Calu3 (cell line): ENCODE results near the gene TEX101. TPM values are rescaled to one million over a fixed set of nuclear protein-coding genes. Genes with fewer than 3 reads are reported as not detected.

Experiments used
- BruUV-seq: library from RNA; stranded (reverse); fragments of 400-500 nt; replicated peaks from 2 replicates; lab custom pipeline; 2021; lab: Mats Ljungman, UMichigan
- CTCF ChIA-PET: fragments of 300-600 bp; sonication (Branson Sonifier 250); formaldehyde crosslinking; loops from one replicate; lab custom pipeline; 2022; ENCODE audit warnings: antibody characterized with exemption; lab: Charles Lee
- DNase-seq: peaks from one replicate; pipeline ENCODE4 v3.0.0; 2022
- H3K27ac Mint-ChIP-seq: one replicate; pipeline ENCODE4 v1.8.0; 2022; ENCODE audit warnings: mixed read lengths; ENCODE audit not compliant: unreplicated experiment
- H3K27me3 Mint-ChIP-seq: one replicate; pipeline ENCODE4 v1.8.0; 2022; ENCODE audit warnings: mixed read lengths; ENCODE audit not compliant: unreplicated experiment
- H3K36me3 Mint-ChIP-seq: one replicate; pipeline ENCODE4 v1.8.0; 2022; ENCODE audit warnings: mild to moderate bottlenecking, moderate library complexity, mixed read lengths; ENCODE audit not compliant: insufficient read depth, unreplicated experiment
- H3K4me1 Mint-ChIP-seq: one replicate; pipeline ENCODE4 v1.8.0; 2022; ENCODE audit warnings: mild to moderate bottlenecking, low read depth, mixed read lengths; ENCODE audit not compliant: unreplicated experiment
- H3K4me3 Mint-ChIP-seq: one replicate; pipeline ENCODE4 v1.8.0; 2022; ENCODE audit warnings: mild to moderate bottlenecking, low read depth, moderate library complexity, mixed read lengths; ENCODE audit not compliant: unreplicated experiment
- H3K9me3 Mint-ChIP-seq: one replicate; pipeline ENCODE4 v1.8.0; 2022; ENCODE audit warnings: low read depth, mixed read lengths; ENCODE audit not compliant: unreplicated experiment
- CTCF ChIP-seq: fragments of 200-600 bp; IDR thresholded peaks from one replicate; pipeline ENCODE4 v1.8.0; 2022; ENCODE audit warnings: antibody characterized with exemption; ENCODE audit not compliant: unreplicated experiment
- intact Hi-C: fragments of 100-400 bp; cut with micrococcal nuclease; formaldehyde crosslinking; loops from one replicate; pipeline ENCODE4 v1.10.0; 2022; ENCODE audit not compliant: unreplicated experiment
- total RNA-seq: library from RNA; stranded (reverse); gene quantifications from 2 replicates; pipeline ENCODE4 v1.2.3, GENCODE V29; 2022

The TEX101 gene
- total RNA-seq, 1 experiment from 2014 or later = not detected

GRCh38 chr19:43461303-43461702 is 46.6 kb downstream of the TEX101 start:
- H3K27ac Mint-ChIP-seq = no peak overlapping the region
- no peak overlapping the region for H3K4me3 Mint-ChIP-seq
- intact Hi-C loops = no loop called here
- CTCF ChIA-PET = no interaction called here
- BruUV-seq = no TSS peak
- DNase-seq = no peak
- H3K4me1 Mint-ChIP-seq = peaks cover 26% of the 10 kb centered on the region
- peaks cover 26% of the 10 kb centered on the region for H3K36me3 Mint-ChIP-seq
- H3K27me3 Mint-ChIP-seq = no peaks in the 10 kb centered on the region
- no peaks in the 10 kb centered on the region for H3K9me3 Mint-ChIP-seq
- TF ChIP-seq CTCF = no peak

GRCh38 chr19:43462383-43462782 is 47.7 kb downstream of the TEX101 start:
- BruUV-seq = no TSS peak
- Mint-ChIP-seq H3K4me3 (peak overlapping the region; percentile 75), H3K9me3 (no peaks in the 10 kb centered on the region), H3K4me1 (peaks cover 34% of the 10 kb centered on the region), H3K27me3 (no peaks in the 10 kb centered on the region), H3K27ac (no peak overlapping the region), H3K36me3 (peaks cover 28% of the 10 kb centered on the region)
- intact Hi-C loops = no loop called here
- no peak for TF ChIP-seq CTCF
- CTCF ChIA-PET = no interaction called here
- no peak for DNase-seq

- CTCF ChIA-PET = interaction anchor here (0.5 to 2.0 kb wide), 6 partner anchors 16 to 57 kb away, joined by 3 to 11 read pairs (median 6); partner anchors contain the start of gene PHLDB3
- BruUV-seq = no TSS peak
- H3K36me3 Mint-ChIP-seq = peaks cover 33% of the 10 kb centered on the region
- intact Hi-C loops = no loop called here
- H3K4me3 Mint-ChIP-seq = peak overlapping the region; percentile 75
- DNase-seq = no peak
- TF ChIP-seq CTCF = no peak
- H3K9me3 Mint-ChIP-seq = no peaks in the 10 kb centered on the region
- H3K4me1 Mint-ChIP-seq = peaks cover 39% of the 10 kb centered on the region
- H3K27ac Mint-ChIP-seq = no peak overlapping the region
- no peaks in the 10 kb centered on the region for H3K27me3 Mint-ChIP-seq
Measured at GRCh38 chr19:43462785-43463380, 48.2 kb downstream of the TEX101 start.

GRCh38 chr19:43463381-43464133 is 48.9 kb downstream of the TEX101 start:
- Mint-ChIP-seq H3K9me3 (no peaks in the 10 kb centered on the region), H3K27ac (peak overlapping the region; percentile 37), H3K27me3 (no peaks in the 10 kb centered on the region), H3K4me3 (peak overlapping the region; percentile 75), H3K36me3 (peaks cover 36% of the 10 kb centered on the region), H3K4me1 (peaks cover 46% of the 10 kb centered on the region)
- no TSS peak for BruUV-seq
- no peak for TF ChIP-seq CTCF
- CTCF ChIA-PET = interaction anchor here (0.5 to 2.0 kb wide), 8 partner anchors 13 to 60 kb away, joined by 3 to 11 read pairs (median 6); partner anchors contain the start of gene PHLDB3
- intact Hi-C loops = no loop called here
- peak; percentile 94 for DNase-seq
